Calu3 (cell line): ENCODE measurements around the gene ANGPTL2. TPM values are rescaled to one million over a fixed set of nuclear protein-coding genes. Genes with fewer than 3 reads are reported as not detected.

Experiments used
- BruUV-seq: library from RNA; stranded (reverse); fragments of 400-500 nt; replicated peaks from 2 replicates; lab custom pipeline; 2021; lab: Mats Ljungman, UMichigan
- CTCF ChIA-PET: fragments of 300-600 bp; sonication (Branson Sonifier 250); formaldehyde crosslinking; loops from one replicate; lab custom pipeline; 2022; ENCODE audit warnings: antibody characterized with exemption; lab: Charles Lee
- DNase-seq: peaks from one replicate; pipeline ENCODE4 v3.0.0; 2022
- H3K27ac Mint-ChIP-seq: one replicate; pipeline ENCODE4 v1.8.0; 2022; ENCODE audit warnings: mixed read lengths; ENCODE audit not compliant: unreplicated experiment
- H3K27me3 Mint-ChIP-seq: one replicate; pipeline ENCODE4 v1.8.0; 2022; ENCODE audit warnings: mixed read lengths; ENCODE audit not compliant: unreplicated experiment
- H3K36me3 Mint-ChIP-seq: one replicate; pipeline ENCODE4 v1.8.0; 2022; ENCODE audit warnings: mild to moderate bottlenecking, moderate library complexity, mixed read lengths; ENCODE audit not compliant: insufficient read depth, unreplicated experiment
- H3K4me1 Mint-ChIP-seq: one replicate; pipeline ENCODE4 v1.8.0; 2022; ENCODE audit warnings: mild to moderate bottlenecking, low read depth, mixed read lengths; ENCODE audit not compliant: unreplicated experiment
- H3K4me3 Mint-ChIP-seq: one replicate; pipeline ENCODE4 v1.8.0; 2022; ENCODE audit warnings: mild to moderate bottlenecking, low read depth, moderate library complexity, mixed read lengths; ENCODE audit not compliant: unreplicated experiment
- H3K9me3 Mint-ChIP-seq: one replicate; pipeline ENCODE4 v1.8.0; 2022; ENCODE audit warnings: low read depth, mixed read lengths; ENCODE audit not compliant: unreplicated experiment
- CTCF ChIP-seq: fragments of 200-600 bp; IDR thresholded peaks from one replicate; pipeline ENCODE4 v1.8.0; 2022; ENCODE audit warnings: antibody characterized with exemption; ENCODE audit not compliant: unreplicated experiment
- intact Hi-C: fragments of 100-400 bp; cut with micrococcal nuclease; formaldehyde crosslinking; loops from one replicate; pipeline ENCODE4 v1.10.0; 2022; ENCODE audit not compliant: unreplicated experiment
- total RNA-seq: library from RNA; stranded (reverse); gene quantifications from 2 replicates; pipeline ENCODE4 v1.2.3, GENCODE V29; 2022

ANGPTL2 gene
- total RNA-seq, 1 experiment from 2014 or later, result not detected

- intact Hi-C loops, result no loop called here
- no TSS peak for BruUV-seq
- no peak overlapping the region for H3K27ac Mint-ChIP-seq
- no peak for TF ChIP-seq CTCF
- no peak for DNase-seq
- no peaks in the 10 kb centered on the region for H3K9me3 Mint-ChIP-seq
- no peaks in the 10 kb centered on the region for H3K36me3 Mint-ChIP-seq
- CTCF ChIA-PET, result no interaction called here
- no peaks in the 10 kb centered on the region for H3K27me3 Mint-ChIP-seq
- no peaks in the 10 kb centered on the region for H3K4me1 Mint-ChIP-seq
- H3K4me3 Mint-ChIP-seq, result no peak overlapping the region
These were observed 35.0 kb downstream of the ANGPTL2 start for GRCh38 chr9:127087411-127087810.

GRCh38 chr9:127086771-127087170, 35.7 kb downstream of the ANGPTL2 start:
- intact Hi-C loops, result no loop called here
- Mint-ChIP-seq H3K4me1 (no peaks in the 10 kb centered on the region), H3K4me3 (no peak overlapping the region), H3K27me3 (no peaks in the 10 kb centered on the region), H3K36me3 (no peaks in the 10 kb centered on the region), H3K27ac (no peak overlapping the region), H3K9me3 (no peaks in the 10 kb centered on the region)
- BruUV-seq, result no TSS peak
- DNase-seq, result no peak
- TF ChIP-seq CTCF, result no peak
- CTCF ChIA-PET, result no interaction called here

- H3K4me3 Mint-ChIP-seq, result no peak overlapping the region
- BruUV-seq, result no TSS peak
These were observed 37.2 kb downstream of the ANGPTL2 start for GRCh38 chr9:127085186-127085585.

GRCh38 chr9:127084076-127085039, 38.1 kb downstream of the ANGPTL2 start:
- Mint-ChIP-seq H3K4me1 (no peaks in the 10 kb centered on the region), H3K27ac (no peak overlapping the region), H3K9me3 (no peaks in the 10 kb centered on the region), H3K27me3 (no peaks in the 10 kb centered on the region), H3K4me3 (no peak overlapping the region), H3K36me3 (no peaks in the 10 kb centered on the region)
- no peak for TF ChIP-seq CTCF
- intact Hi-C loops, result no loop called here
- CTCF ChIA-PET, result no interaction called here
- BruUV-seq, result no TSS peak
- DNase-seq, result no peak

More at GRCh38 chr9:127085186-127085585, 37.2 kb downstream of the ANGPTL2 start:
- no peak for TF ChIP-seq CTCF
- H3K9me3 Mint-ChIP-seq, result no peaks in the 10 kb centered on the region
- CTCF ChIA-PET, result interaction anchor here (1.7 kb wide), 1 partner anchor 13 kb away, joined by 3 read pairs; no protein-coding TSS in a partner anchor
- H3K36me3 Mint-ChIP-seq, result no peaks in the 10 kb centered on the region
- H3K27ac Mint-ChIP-seq, result no peak overlapping the region
- no peaks in the 10 kb centered on the region for H3K4me1 Mint-ChIP-seq
- intact Hi-C loops, result no loop called here
- H3K27me3 Mint-ChIP-seq, result no peaks in the 10 kb centered on the region
- DNase-seq, result no peak
